ENCODE measurements around the gene PJA1.
A peak's percentile ranks its signal among the peaks of the same experiment; 100 is the strongest.

The PJA1 gene

GRCh38 chrX:69148946-69149345 lies 16.3 kb downstream of the PJA1 start:
- H3K9ac ChIP-seq (ENCODE audit: low read length), result no peak overlapping the region
- 100% methylated on average over 3 of the region's 5 CpGs for WGBS
- no peak overlapping the region for H3K14ac ChIP-seq (ENCODE audit: low read length in 2 of 2)
- no peak overlapping the region for H3K23ac ChIP-seq (ENCODE audit: low read length in 2 of 2)
- H3K18ac ChIP-seq (ENCODE audit: low read depth in 1 of 2, low read length in 2 of 2), result no peak overlapping the region
- no peaks in the 10 kb centered on the region for H3K36me3 ChIP-seq (ENCODE audit: control insufficient read depth in 1 of 2, insufficient read depth in 2 of 2, low read depth in 1 of 2, low read length in 2 of 2)
- H2AK5ac ChIP-seq (ENCODE audit: low read length, severe bottlenecking), result no peak overlapping the region
- no peak overlapping the region for H2BK5ac ChIP-seq (ENCODE audit: low read depth, low read length, poor library complexity, severe bottlenecking)
- H3K9me3 ChIP-seq (ENCODE audit: control insufficient read depth, low read length), result no peaks in the 10 kb centered on the region
- H3K4me2 ChIP-seq (ENCODE audit: low read length, poor library complexity, severe bottlenecking), result no peak overlapping the region
- no peak overlapping the region for H4K91ac ChIP-seq (ENCODE audit: low read length)
- no peak overlapping the region for H2BK120ac ChIP-seq (ENCODE audit: low read depth, low read length)
- H3K27me3 ChIP-seq (ENCODE audit: control insufficient read depth in 1 of 2, insufficient read depth in 1 of 2, low read length in 2 of 2), result peaks cover 0 to 67% of the 10 kb centered on the region in 2 experiments
- no peak overlapping the region for H2BK12ac ChIP-seq (ENCODE audit: low read length in 2 of 2)
- H3K27ac ChIP-seq (ENCODE audit: low read length, poor library complexity, severe bottlenecking), result no peak overlapping the region
- no peak overlapping the region for H4K8ac ChIP-seq (ENCODE audit: low read length)
- H3K4me3 ChIP-seq (ENCODE audit: insufficient read depth in 1 of 2, low read depth in 1 of 2, low read length in 2 of 2), result no peak overlapping the region
- no peak for DNase-seq
- no peak overlapping the region for H3K4ac ChIP-seq (ENCODE audit: low read depth in 1 of 2, low read length in 2 of 2)
- peaks cover 7% of the 10 kb centered on the region for H3K4me1 ChIP-seq (ENCODE audit: control insufficient read depth, insufficient read depth, low read depth, low read length)
- H2AFZ ChIP-seq (ENCODE audit: low read depth, low read length), result no peak overlapping the region
- H3K79me1 ChIP-seq (replicated peaks; ENCODE audit: low read length, poor library complexity, severe bottlenecking), result no peaks in the 10 kb centered on the region
- H2BK15ac ChIP-seq (ENCODE audit: low read depth, poor library complexity, severe bottlenecking), result no peak overlapping the region

GRCh38 chrX:69146739-69147138 lies 18.5 kb downstream of the PJA1 start:
- peaks cover 0 to 68% of the 10 kb centered on the region in 2 experiments for H3K27me3 ChIP-seq (ENCODE audit: control insufficient read depth in 1 of 2, insufficient read depth in 1 of 2, low read length in 2 of 2)
- no peaks in the 10 kb centered on the region for H3K9me3 ChIP-seq (ENCODE audit: control insufficient read depth, low read length)
- no peak overlapping the region for H2BK15ac ChIP-seq (ENCODE audit: low read depth, poor library complexity, severe bottlenecking)
- no peak overlapping the region for H3K18ac ChIP-seq (ENCODE audit: low read depth in 1 of 2, low read length in 2 of 2)
- no peak overlapping the region for H3K4me3 ChIP-seq (ENCODE audit: insufficient read depth in 1 of 2, low read depth in 1 of 2, low read length in 2 of 2)
- H4K91ac ChIP-seq (ENCODE audit: low read length), result no peak overlapping the region
- peaks cover 7% of the 10 kb centered on the region for H3K4me1 ChIP-seq (ENCODE audit: control insufficient read depth, insufficient read depth, low read depth, low read length)
- no peak overlapping the region for H4K8ac ChIP-seq (ENCODE audit: low read length)
- no peak overlapping the region for H3K9ac ChIP-seq (ENCODE audit: low read length)
- no peak overlapping the region for H3K14ac ChIP-seq (ENCODE audit: low read length in 2 of 2)
- no peak overlapping the region for H3K4ac ChIP-seq (ENCODE audit: low read depth in 1 of 2, low read length in 2 of 2)
- H2BK12ac ChIP-seq (ENCODE audit: low read length in 2 of 2), result no peak overlapping the region
- no peak overlapping the region for H3K23ac ChIP-seq (ENCODE audit: low read length in 2 of 2)
- no peak overlapping the region for H3K4me2 ChIP-seq (ENCODE audit: low read length, poor library complexity, severe bottlenecking)
- H2AK5ac ChIP-seq (ENCODE audit: low read length, severe bottlenecking), result no peak overlapping the region
- H3K79me1 ChIP-seq (replicated peaks; ENCODE audit: low read length, poor library complexity, severe bottlenecking), result no peaks in the 10 kb centered on the region
- H3K36me3 ChIP-seq (ENCODE audit: control insufficient read depth in 1 of 2, insufficient read depth in 2 of 2, low read depth in 1 of 2, low read length in 2 of 2), result no peaks in the 10 kb centered on the region
- no peak overlapping the region for H2BK120ac ChIP-seq (ENCODE audit: low read depth, low read length)
- WGBS, result 71% methylated on average over 2 of the region's 4 CpGs
- H2BK5ac ChIP-seq (ENCODE audit: low read depth, low read length, poor library complexity, severe bottlenecking), result no peak overlapping the region
- H2AFZ ChIP-seq (ENCODE audit: low read depth, low read length), result no peak overlapping the region
- no peak overlapping the region for H3K27ac ChIP-seq (ENCODE audit: low read length, poor library complexity, severe bottlenecking)
- no peak for DNase-seq

DNA sequence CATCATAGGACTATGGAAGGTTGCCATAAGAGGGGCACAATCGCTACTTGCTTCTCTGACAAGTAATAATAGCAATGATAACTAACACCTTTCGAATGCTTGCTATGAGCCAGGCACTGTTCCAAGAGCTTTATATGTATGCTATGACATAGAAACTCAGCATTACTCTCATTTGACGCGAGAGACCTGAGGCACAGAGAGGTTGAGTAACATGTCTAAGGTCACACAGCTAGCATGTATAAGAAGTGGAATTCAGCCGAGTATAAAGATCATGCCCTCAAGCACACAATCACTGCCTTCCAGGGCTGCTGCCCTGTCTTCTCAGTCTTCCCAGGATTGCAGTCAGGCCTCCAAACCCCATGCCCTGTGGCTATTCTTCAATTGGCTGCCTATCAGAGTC lies 19.5 kb downstream of the PJA1 start:
- Histone ChIP-seq H2AFZ (ENCODE audit: low read depth, low read length) (no peak overlapping the region), H3K27me3 (ENCODE audit: control insufficient read depth in 1 of 2, insufficient read depth in 1 of 2, low read length in 2 of 2) (peaks cover 0 to 65% of the 10 kb centered on the region in 2 experiments), H2AK5ac (ENCODE audit: low read length, severe bottlenecking) (no peak overlapping the region), H4K8ac (ENCODE audit: low read length) (no peak overlapping the region), H3K9me3 (ENCODE audit: control insufficient read depth, low read length) (no peaks in the 10 kb centered on the region), H2BK5ac (ENCODE audit: low read depth, low read length, poor library complexity, severe bottlenecking) (no peak overlapping the region), H3K9ac (ENCODE audit: low read length) (no peak overlapping the region), H3K18ac (ENCODE audit: low read depth in 1 of 2, low read length in 2 of 2) (no peak overlapping the region), H2BK12ac (ENCODE audit: low read length in 2 of 2) (no peak overlapping the region), H3K27ac (ENCODE audit: low read length, poor library complexity, severe bottlenecking) (no peak overlapping the region), H4K91ac (ENCODE audit: low read length) (peak overlapping the region; percentile 7), H3K79me1 (replicated peaks; ENCODE audit: low read length, poor library complexity, severe bottlenecking) (no peaks in the 10 kb centered on the region), H2BK120ac (ENCODE audit: low read depth, low read length) (no peak overlapping the region), H3K14ac (ENCODE audit: low read length in 2 of 2) (no peak overlapping the region), H3K23ac (ENCODE audit: low read length in 2 of 2) (no peak overlapping the region), H2BK15ac (ENCODE audit: low read depth, poor library complexity, severe bottlenecking) (no peak overlapping the region), H3K4me3 (ENCODE audit: insufficient read depth in 1 of 2, low read depth in 1 of 2, low read length in 2 of 2) (no peak overlapping the region), H3K36me3 (ENCODE audit: control insufficient read depth in 1 of 2, insufficient read depth in 2 of 2, low read depth in 1 of 2, low read length in 2 of 2) (no peaks in the 10 kb centered on the region), H3K4me1 (ENCODE audit: control insufficient read depth, insufficient read depth, low read depth, low read length) (peaks cover 7% of the 10 kb centered on the region), H3K4ac (ENCODE audit: low read depth in 1 of 2, low read length in 2 of 2) (no peak overlapping the region), H3K4me2 (ENCODE audit: low read length, poor library complexity, severe bottlenecking) (no peak overlapping the region)
- WGBS, result 98% methylated on average over 4 of the region's 5 CpGs
- DNase-seq, result no peak

DNA sequence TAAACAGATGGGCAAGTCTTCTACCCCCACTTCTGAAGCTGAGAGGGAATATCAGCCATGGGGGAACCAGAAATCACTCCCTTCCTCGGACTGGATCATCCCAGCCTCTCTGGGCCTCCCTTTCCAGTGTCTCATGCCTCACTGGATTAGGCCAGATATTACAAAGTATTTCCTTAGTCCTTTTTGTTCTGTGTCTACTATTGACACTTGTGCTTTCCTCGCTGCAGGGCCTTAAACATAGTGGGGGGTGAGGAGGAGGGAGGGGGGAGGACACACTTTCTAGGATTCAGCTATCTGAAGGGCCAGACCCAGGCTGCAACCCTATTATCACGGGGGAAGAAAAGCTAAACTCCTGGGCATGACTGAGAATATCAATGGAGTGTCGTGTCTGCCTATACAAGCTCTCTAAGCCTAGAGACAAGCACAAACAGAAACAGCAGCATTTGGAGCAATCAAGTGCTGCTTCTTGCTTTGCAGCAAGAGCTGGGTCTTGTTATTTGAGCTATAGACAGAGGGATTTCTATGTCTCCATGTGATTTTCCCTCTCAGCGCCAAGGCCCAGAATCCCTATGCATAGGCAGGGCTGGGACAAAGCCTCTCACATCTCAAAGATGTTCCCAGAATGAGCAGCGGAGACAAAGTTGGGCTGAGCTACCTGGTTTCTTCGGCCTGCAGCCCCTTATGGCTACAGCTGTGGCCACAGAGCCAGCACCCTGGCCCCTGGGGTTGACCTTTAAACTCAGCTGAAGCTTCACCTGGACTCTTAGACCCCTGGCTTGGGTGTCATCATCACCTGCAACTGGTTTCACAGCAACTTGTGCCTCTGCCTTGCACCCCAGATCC lies 20.2 kb downstream of the PJA1 start:
- H3K27me3 ChIP-seq (ENCODE audit: control insufficient read depth in 1 of 2, insufficient read depth in 1 of 2, low read length in 2 of 2), result peaks cover 0 to 65% of the 10 kb centered on the region in 2 experiments
- H3K14ac ChIP-seq (ENCODE audit: low read length in 2 of 2), result no peak overlapping the region
- H2AFZ ChIP-seq (ENCODE audit: low read depth, low read length), result no peak overlapping the region
- H3K27ac ChIP-seq (ENCODE audit: low read length, poor library complexity, severe bottlenecking), result no peak overlapping the region
- H3K18ac ChIP-seq (ENCODE audit: low read depth in 1 of 2, low read length in 2 of 2), result no peak overlapping the region
- H2BK120ac ChIP-seq (ENCODE audit: low read depth, low read length), result no peak overlapping the region
- H3K4me3 ChIP-seq (ENCODE audit: insufficient read depth in 1 of 2, low read depth in 1 of 2, low read length in 2 of 2), result no peak overlapping the region
- DNase-seq, result no peak
- H2BK12ac ChIP-seq (ENCODE audit: low read length in 2 of 2), result peak overlapping the region in 1 of 2 experiments; percentile 39
- H3K79me1 ChIP-seq (replicated peaks; ENCODE audit: low read length, poor library complexity, severe bottlenecking), result no peaks in the 10 kb centered on the region
- H2BK15ac ChIP-seq (ENCODE audit: low read depth, poor library complexity, severe bottlenecking), result no peak overlapping the region
- no peak overlapping the region for H2BK5ac ChIP-seq (ENCODE audit: low read depth, low read length, poor library complexity, severe bottlenecking)
- H3K9ac ChIP-seq (ENCODE audit: low read length), result no peak overlapping the region
- peaks cover 1% of the 10 kb centered on the region for H3K4me1 ChIP-seq (ENCODE audit: control insufficient read depth, insufficient read depth, low read depth, low read length)
- no peak overlapping the region for H3K23ac ChIP-seq (ENCODE audit: low read length in 2 of 2)
- no peak overlapping the region for H3K4ac ChIP-seq (ENCODE audit: low read depth in 1 of 2, low read length in 2 of 2)
- no peak overlapping the region for H3K4me2 ChIP-seq (ENCODE audit: low read length, poor library complexity, severe bottlenecking)
- no peaks in the 10 kb centered on the region for H3K36me3 ChIP-seq (ENCODE audit: control insufficient read depth in 1 of 2, insufficient read depth in 2 of 2, low read depth in 1 of 2, low read length in 2 of 2)
- H4K8ac ChIP-seq (ENCODE audit: low read length), result no peak overlapping the region
- no peaks in the 10 kb centered on the region for H3K9me3 ChIP-seq (ENCODE audit: control insufficient read depth, low read length)
- no peak overlapping the region for H4K91ac ChIP-seq (ENCODE audit: low read length)
- WGBS, result 72% methylated on average over 7 of the region's 7 CpGs
- no peak overlapping the region for H2AK5ac ChIP-seq (ENCODE audit: low read length, severe bottlenecking)
